WTC11 (cell line): ENCODE data around the gene ZFHX2.

ENCODE experiments used
- CREM ChIP-seq: sonication (generic); formaldehyde crosslinking; IDR thresholded peaks from 2 replicates; pipeline ENCODE4 v1.8.1; 2022; ENCODE audit warnings: mild to moderate bottlenecking, missing genetic modification reagents, moderate library complexity
- FOXJ3 ChIP-seq: sonication (generic); formaldehyde crosslinking; IDR thresholded peaks from 2 replicates; pipeline ENCODE4 v1.9.0; 2021; ENCODE audit warnings: missing genetic modification reagents, mild to moderate bottlenecking, borderline replicate concordance
- JAZF1 ChIP-seq: fragments of 250-450 bp; sonication (Bioruptor Pico); IDR thresholded peaks from 2 replicates; pipeline ENCODE4 v1.9.0; 2021; ENCODE audit warnings: moderate library complexity, mild to moderate bottlenecking, inconsistent platforms
- NR3C1 ChIP-seq: sonication (generic); formaldehyde crosslinking; conservative IDR thresholded peaks from 2 replicates; pipeline ENCODE4 v1.8.1; 2023; ENCODE audit warnings: low read depth, mild to moderate bottlenecking, missing genetic modification reagents
- TEAD4 ChIP-seq: sonication (generic); formaldehyde crosslinking; IDR thresholded peaks from 2 replicates; pipeline ENCODE4 v1.8.0; 2022; ENCODE audit warnings: mild to moderate bottlenecking, missing genetic modification reagents
- TF ChIP-seq, protein P1 (sequence below): sonication (generic); formaldehyde crosslinking; conservative IDR thresholded peaks from 2 replicates; pipeline ENCODE4 v1.8.1; 2022; ENCODE audit warnings: mild to moderate bottlenecking, missing genetic modification reagents
- TF ChIP-seq, protein P2 (sequence below): fragments of 200-600 bp; IDR thresholded peaks from 2 replicates; pipeline ENCODE4 v1.8.0; 2022; ENCODE audit warnings: antibody characterized with exemption
- TF ChIP-seq, protein P3 (sequence below): sonication (generic); formaldehyde crosslinking; IDR thresholded peaks from 2 replicates; pipeline ENCODE4 v1.8.1; 2023; ENCODE audit warnings: mild to moderate bottlenecking, missing genetic modification reagents

DNA sequence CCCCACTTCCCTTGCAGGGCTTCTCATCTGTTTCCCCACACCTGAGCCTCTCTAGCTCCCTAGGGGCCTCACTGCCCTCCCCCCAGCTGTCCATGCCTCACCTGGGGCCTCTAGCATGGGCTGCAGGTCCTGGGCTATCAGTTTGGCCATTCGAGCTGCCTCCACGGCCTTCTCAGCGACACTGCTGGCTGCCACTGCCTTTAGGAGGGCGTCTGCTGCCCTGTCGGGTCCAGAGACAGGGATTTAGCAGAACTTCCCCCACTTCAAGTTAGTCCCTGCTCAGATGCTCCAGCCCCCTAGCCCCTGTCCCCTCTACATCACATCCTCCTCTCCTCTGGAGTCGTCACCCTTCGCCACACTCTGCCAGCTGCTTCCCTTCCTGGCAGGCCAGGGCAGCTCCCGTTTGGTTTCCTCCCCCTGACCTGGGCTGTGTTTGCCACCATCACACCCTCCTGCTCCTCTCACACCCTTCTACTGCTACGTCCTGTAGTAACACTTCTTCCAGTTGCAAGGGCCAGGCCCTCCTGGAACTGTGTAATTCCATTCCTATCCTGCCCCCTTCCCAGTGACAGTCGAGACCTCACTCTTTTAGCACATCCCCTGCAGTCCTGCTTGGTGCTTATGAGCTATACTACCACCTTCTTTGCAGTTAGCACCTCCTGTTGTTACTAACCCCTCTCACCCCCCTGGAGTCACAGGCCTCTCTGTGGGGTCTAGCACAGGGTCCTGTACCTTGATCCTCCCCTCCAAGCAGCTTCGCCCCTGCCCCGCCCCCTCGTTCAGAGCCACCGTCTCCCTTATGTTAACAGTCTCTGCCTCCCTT, 20.3 kb upstream of the ZFHX2 start:
- TF ChIP-seq, protein P1, sequence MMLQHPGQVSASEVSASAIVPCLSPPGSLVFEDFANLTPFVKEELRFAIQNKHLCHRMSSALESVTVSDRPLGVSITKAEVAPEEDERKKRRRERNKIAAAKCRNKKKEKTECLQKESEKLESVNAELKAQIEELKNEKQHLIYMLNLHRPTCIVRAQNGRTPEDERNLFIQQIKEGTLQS (CRISPR knock-in tag) = no peak
- TF ChIP-seq, protein P2, sequence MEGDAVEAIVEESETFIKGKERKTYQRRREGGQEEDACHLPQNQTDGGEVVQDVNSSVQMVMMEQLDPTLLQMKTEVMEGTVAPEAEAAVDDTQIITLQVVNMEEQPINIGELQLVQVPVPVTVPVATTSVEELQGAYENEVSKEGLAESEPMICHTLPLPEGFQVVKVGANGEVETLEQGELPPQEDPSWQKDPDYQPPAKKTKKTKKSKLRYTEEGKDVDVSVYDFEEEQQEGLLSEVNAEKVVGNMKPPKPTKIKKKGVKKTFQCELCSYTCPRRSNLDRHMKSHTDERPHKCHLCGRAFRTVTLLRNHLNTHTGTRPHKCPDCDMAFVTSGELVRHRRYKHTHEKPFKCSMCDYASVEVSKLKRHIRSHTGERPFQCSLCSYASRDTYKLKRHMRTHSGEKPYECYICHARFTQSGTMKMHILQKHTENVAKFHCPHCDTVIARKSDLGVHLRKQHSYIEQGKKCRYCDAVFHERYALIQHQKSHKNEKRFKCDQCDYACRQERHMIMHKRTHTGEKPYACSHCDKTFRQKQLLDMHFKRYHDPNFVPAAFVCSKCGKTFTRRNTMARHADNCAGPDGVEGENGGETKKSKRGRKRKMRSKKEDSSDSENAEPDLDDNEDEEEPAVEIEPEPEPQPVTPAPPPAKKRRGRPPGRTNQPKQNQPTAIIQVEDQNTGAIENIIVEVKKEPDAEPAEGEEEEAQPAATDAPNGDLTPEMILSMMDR = no peak
- no peak for TF ChIP-seq JAZF1
- TF ChIP-seq NR3C1 (CRISPR knock-in tag) = no peak
- no peak for TF ChIP-seq CREM (CRISPR knock-in tag)
- no peak for TF ChIP-seq TEAD4 (CRISPR knock-in tag)
- no peak for TF ChIP-seq FOXJ3
- TF ChIP-seq, protein P3, sequence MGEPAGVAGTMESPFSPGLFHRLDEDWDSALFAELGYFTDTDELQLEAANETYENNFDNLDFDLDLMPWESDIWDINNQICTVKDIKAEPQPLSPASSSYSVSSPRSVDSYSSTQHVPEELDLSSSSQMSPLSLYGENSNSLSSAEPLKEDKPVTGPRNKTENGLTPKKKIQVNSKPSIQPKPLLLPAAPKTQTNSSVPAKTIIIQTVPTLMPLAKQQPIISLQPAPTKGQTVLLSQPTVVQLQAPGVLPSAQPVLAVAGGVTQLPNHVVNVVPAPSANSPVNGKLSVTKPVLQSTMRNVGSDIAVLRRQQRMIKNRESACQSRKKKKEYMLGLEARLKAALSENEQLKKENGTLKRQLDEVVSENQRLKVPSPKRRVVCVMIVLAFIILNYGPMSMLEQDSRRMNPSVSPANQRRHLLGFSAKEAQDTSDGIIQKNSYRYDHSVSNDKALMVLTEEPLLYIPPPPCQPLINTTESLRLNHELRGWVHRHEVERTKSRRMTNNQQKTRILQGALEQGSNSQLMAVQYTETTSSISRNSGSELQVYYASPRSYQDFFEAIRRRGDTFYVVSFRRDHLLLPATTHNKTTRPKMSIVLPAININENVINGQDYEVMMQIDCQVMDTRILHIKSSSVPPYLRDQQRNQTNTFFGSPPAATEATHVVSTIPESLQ (CRISPR knock-in tag) = no peak
